GM10266 (cell line): ENCODE measurements around the gene POLR2L.

Source experiments
- DNase-seq: peaks from one replicate; pipeline ENCODE4 v3.0.0; 2012; ENCODE audit errors: extremely low spot score
- TF ChIP-seq, protein P1 (sequence below): IDR thresholded peaks from 2 replicates; pipeline ENCODE4 v1.5.1; 2012; ENCODE audit warnings: mild to moderate bottlenecking, low read depth; ENCODE audit not compliant: control insufficient read depth, insufficient read depth; ENCODE audit errors: missing control alignments

POLR2L gene

DNA sequence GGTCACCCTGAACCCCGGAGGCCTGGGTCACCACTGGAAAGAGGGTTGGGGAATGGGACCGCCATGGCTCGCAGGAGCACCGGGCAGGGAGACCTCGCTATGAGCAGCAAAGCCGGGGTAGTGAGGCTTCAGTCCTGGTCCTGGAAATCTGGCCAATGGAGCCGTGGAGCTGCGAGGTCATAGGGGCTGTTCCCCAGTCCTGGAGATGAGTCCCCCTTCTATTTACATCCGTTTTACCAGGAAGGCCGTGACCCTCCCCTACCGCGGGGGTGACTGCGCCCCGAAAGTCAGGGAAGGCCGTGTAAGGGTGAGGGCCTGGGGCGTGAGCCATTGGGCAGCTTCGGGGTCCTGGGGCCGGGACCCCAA, 37.7 kb downstream of the POLR2L start:
- TF ChIP-seq, protein P1, sequence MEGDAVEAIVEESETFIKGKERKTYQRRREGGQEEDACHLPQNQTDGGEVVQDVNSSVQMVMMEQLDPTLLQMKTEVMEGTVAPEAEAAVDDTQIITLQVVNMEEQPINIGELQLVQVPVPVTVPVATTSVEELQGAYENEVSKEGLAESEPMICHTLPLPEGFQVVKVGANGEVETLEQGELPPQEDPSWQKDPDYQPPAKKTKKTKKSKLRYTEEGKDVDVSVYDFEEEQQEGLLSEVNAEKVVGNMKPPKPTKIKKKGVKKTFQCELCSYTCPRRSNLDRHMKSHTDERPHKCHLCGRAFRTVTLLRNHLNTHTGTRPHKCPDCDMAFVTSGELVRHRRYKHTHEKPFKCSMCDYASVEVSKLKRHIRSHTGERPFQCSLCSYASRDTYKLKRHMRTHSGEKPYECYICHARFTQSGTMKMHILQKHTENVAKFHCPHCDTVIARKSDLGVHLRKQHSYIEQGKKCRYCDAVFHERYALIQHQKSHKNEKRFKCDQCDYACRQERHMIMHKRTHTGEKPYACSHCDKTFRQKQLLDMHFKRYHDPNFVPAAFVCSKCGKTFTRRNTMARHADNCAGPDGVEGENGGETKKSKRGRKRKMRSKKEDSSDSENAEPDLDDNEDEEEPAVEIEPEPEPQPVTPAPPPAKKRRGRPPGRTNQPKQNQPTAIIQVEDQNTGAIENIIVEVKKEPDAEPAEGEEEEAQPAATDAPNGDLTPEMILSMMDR: no peak
- DNase-seq: no peak

GRCh38 chr11:803770-804598, 38.3 kb downstream of the POLR2L start:
- TF ChIP-seq, protein P1: no peak

DNA sequence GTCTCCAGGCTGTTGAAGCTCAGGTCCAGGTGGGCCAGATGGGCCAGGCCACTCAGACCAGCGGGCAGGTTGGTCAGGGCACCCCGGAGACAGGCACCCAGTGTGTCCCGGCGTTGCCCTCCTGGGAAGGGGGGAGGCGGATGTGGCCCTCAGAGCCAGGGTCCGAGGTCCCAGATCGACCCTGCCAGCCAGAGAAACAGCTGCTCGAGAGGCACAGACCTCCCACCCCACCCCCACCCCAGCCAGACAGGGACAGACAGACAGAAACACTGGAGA, 38.9 kb downstream of the POLR2L start:
- TF ChIP-seq, protein P1: no peak

More at GRCh38 chr11:803770-804598, 38.3 kb downstream of the POLR2L start:
- DNase-seq: no peak

GRCh38 chr11:802693-803466, 39.4 kb downstream of the POLR2L start:
- TF ChIP-seq, protein P1: no peak
- no peak for DNase-seq

More for the DNA sequence above, 38.9 kb downstream of the POLR2L start:
- DNase-seq: no peak

DNA sequence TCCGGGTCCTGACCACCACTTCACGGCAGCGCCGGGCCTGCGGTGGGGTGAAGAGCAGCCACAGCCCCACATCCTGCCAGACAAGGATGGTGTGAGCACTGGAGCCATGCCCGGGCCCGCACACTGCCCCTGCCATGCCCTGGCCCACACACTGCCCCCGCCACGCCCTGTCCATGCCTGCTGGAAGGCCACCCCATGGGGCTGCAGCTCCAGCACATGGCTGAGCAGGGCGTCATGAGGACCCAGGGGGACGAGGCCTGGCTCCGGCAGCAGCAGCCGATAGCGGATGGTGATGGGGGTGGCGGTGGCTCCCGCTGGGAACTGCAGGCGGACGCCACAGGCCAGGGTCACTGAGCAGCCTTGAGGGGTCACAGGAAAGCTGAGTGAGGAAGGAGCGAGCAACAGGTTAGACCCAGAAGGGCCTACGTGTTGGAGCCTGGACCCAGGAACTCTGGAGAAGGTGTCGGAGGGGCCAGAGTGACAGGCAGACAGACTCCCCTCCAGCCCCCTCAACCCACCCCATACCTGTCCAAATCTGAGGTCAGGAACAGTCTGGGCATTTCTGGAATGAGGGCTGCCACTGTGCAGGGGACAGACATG, 40.2 kb downstream of the POLR2L start:
- TF ChIP-seq, protein P1: no peak

DNA sequence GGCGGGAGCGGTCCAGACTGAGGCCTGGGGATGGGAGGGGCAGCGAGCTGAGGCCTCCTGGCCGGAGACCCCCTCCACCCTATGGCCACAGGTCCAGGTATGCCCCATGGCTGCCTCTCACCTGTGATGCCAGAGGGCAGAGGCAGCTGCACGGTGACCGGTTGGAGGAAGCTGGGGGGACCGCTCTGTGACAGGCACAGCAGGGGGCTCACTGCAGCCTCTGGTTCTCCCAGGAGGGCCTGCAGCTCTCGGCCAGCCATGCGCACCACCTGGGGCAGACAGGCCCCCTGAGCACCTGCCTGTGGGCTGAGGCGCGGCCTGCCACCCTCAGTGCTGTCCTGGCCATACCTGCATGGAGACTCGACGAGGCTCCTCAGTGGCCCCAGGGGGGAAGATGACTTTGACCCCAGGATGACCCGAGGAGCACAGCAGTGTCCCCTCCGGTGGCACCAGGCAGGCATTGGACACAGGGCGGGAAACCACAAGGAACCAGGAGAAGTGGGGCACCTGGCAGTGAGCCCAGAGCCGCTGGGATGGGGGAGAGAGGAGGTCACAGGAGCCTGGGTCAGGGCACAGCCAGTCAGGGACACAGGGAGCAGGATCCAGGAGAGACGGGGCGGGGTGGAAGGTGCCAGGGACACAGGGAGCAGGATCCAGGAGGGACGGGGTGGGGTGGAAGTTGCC, 41.1 kb downstream of the POLR2L start:
- TF ChIP-seq, protein P1: no peak
- no peak for DNase-seq

More for the DNA sequence above, 40.2 kb downstream of the POLR2L start:
- DNase-seq: no peak

DNA sequence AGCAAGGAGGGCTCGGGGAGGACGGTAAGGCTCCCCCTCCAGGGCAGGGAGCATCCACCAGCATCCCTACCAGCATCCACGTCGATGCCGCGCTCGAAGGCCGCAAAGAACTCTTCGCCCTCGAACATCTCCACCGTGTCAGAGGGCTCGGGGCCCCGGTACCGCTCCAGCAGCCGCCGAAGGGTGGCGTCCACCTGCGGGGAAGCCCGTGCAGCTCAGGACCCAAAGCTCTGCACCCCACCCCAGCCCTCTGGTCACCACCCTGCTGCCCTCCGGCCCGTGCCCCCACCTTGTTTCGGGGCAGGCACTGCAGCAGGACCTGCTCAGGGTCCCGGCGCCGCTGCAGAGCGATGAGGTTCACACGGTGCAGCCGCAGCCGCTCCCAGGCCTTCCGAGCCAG, 41.9 kb downstream of the POLR2L start:
- TF ChIP-seq, protein P1: no peak
- no peak for DNase-seq
